ENCODE data around the gene SUPT6H.

Gene SUPT6H

DNA sequence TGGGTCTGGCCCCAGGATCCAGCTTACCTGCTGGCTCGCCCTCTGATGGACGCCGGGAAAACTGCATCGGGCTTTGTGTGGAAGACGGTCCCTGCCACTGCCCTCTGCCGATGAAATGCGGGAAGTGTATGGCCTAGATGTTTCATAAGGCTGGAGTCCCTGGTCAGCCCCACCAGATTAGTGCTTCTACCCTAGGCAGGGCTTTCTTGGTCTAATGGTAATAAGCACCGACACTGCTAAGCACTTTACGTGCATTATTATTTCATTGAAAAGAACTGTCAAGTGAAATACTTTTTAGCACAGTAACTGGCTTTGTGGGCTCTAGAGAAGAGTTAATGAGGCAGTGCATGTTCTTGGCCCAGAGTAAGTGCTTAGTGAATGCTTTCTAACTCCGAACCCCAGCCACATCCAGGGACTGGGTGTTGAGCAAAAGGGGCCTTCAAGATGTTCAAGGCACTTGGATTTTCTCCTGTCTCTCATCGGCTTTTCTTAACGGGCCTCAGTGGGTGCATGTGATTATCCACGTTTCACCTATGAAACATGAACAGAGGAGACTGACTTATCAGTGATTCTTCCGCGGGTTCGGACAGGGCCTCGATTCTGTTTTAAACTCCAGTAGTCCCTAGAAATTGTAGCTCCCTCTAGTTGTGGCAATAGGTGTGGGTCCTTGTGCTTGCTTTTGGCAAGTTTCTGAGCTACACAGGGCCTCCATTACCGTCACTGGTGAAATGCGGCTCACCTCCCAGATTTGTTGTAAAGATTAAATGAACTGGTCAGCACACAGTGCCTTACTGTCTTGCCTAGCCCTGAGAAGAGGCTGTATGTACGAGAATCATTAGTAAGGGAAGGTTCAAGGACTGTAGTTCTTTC is 88.4 kb downstream of the SUPT6H start:
- DNase-seq (ENCODE audit: low read depth in 3 of 3), result peak; percentile 83 to 88 (median 83)

DNA sequence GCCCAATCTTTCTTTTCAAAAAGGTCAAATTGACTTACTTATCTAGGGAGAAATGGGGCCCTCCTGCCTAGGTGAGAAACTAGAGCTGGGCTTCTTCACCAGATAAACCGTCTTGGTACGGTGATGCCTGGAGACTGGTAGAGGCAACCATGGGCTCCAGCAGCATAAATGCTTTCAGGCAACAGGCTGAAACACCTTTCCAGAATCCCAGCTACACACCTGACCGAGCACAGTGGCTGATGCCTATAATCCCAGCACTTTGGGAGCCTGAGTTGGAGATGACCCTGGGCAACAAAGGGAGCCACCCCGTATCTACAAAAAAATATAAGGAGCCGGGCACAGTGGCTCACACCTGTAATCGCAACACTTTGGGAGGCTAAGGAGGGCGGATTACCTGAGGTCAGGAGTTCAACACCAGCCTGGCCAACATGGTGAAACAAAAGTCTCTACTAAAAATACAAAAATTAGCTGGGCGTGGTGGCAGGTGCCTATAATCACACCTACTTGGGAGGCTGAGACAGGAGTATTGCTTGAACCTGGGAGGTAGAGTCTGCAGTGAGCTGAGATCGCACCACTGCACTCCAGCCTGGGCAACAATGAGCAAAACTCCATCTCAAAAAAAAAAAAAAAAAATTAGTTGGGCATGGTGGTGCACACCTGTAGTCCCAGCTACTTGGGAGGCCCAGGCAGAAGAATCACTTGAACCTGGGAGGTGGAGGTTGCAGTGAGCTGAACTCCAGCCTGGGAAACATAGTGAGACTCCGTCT is 89.8 kb downstream of the SUPT6H start:
- DNase-seq (ENCODE audit: low read depth in 3 of 3), result no peak
